Activated CD4-positive, alpha-beta T cell treated with anti-CD3 and anti-CD28 coated beads, Interleukin-2, Interleukin-6, amounts not matched to agents 100 ng/mL and 50 ng/mL, durations not matched to agents 16 hours and 8 hours (primary cell): ENCODE measurements around the gene FAM193B.

Experiments
- DNase-seq: peaks from one replicate; pipeline ENCODE4 v3.0.0-alpha.2; 2020

Gene FAM193B

GRCh38 chr5:177554474-177555111 is at the start of gene FAM193B:
Gene FAM193B (minus strand): TSS chr5:177554563. CDS start chr5:177554458, 105 bp downstream.
- DNase-seq, result peak; percentile 98

GRCh38 chr5:177604116-177604521 is 49.8 kb upstream of the FAM193B start:
- DNase-seq, result no peak

GRCh38 chr5:177603631-177604030 is 49.3 kb upstream of the FAM193B start:
- DNase-seq, result no peak

GRCh38 chr5:177602458-177602830 is 48.1 kb upstream of the FAM193B start:
- DNase-seq, result no peak

DNA sequence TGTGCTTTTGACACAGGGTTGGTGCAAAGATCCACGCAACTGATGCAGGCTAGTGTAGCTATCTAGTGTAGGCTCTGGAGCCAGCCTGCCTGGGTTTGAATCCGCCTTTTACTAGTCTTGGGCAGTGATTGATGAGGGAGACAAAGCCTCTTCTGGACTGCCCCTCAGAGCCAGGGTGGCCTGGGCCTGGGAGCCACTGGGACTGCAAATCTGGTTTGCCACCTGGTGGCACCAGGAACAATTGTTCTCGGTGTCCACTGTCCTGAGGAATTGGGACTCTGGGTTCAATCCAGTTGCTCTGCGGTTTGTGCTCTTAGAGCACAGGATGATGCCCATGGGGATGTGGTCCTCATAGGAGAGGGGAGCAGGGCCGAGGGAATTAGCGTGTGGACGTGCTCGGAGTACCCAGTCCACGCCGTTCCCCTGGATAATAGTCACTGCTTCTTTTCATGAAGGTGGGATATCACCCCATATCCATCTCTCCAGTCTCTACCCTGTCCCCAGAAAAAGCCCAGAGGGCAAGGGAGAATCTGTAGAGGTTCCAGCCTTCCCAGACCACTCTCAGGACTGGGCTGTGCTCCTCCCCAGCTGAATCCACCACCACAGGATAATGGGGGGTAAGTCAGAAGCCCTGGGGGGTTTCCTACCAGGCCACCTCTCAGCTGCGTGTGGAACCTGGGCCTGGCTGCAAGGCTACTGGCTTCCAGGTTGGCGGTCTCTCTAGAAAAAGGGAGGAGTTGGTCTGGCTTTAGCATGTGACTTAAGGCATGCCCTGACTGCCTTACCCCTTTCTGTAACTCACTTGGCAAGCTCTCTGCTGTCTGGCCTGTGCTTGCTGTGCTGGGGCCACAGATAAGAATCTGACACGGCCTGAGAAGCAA is 47.5 kb upstream of the FAM193B start:
- no peak for DNase-seq

DNA sequence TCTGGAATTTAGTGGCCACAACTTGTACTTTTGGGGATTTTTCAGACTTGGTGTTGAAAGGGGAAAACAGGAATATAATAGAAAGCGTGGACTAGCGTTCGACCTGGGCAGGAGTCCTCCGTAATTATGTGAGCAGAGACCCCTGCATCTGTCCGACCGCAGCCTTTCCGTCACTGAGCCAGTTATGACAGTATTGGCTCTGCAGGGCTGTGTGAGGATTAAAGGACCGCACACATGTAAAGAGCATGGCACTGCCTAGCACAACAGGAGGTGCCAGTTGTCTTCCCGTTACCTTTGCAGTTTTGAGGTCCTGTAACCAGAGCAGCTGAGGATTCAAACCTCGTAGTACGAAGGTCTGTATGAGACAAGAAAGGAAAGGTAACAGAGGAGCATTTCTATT is 46.8 kb upstream of the FAM193B start:
- DNase-seq, result no peak

DNA sequence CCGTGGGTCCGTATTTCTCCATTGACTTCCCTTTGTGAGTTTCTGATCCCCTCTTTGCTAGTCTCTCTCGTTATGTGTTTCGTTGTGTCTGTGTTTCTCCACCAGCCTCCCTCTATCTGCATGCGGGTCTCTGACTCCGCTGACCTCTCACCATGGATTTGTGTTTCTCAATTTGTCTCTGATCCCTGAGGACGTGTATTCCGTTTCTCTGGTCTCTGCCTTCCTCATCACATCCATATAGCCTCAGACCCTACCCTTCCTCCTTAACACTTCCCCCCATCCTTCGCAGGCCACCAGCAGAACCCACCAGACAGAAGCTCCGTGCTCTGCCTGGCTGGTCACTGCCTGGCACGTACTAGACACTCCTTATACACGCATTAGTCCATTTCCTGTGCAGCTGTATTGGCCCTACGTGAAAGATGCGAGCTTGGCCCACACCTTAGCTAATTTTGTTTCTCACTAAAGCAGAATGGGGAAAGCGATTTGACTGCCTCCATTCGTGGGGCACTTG is 46.2 kb upstream of the FAM193B start:
- DNase-seq, result no peak

GRCh38 chr5:177599731-177600507 is 45.6 kb upstream of the FAM193B start, which contains the start of gene B4GALT7:
Gene B4GALT7 (plus strand): TSS chr5:177600132. CDS start chr5:177600211, 79 bp downstream.
- DNase-seq, result peak; percentile 92

DNA sequence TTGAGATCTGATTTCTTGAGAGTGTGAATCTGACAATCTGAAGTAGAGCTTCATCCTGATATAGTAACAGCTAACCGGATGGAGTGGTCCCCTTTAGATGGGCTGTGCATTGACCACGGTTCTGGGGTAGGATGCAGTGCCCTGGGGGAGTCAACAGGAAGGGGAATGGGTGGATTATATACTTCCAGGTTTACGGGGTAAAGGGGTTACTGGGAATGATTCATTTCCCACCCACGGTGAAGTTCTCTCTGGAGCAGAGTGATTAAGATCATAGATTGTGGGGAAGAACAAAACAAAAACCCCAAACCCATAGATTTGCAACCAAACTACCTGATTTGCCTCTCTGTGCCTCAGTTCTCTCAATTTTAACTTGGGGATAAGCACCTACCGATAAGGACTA is 44.1 kb upstream of the FAM193B start:
- DNase-seq, result no peak

DNA sequence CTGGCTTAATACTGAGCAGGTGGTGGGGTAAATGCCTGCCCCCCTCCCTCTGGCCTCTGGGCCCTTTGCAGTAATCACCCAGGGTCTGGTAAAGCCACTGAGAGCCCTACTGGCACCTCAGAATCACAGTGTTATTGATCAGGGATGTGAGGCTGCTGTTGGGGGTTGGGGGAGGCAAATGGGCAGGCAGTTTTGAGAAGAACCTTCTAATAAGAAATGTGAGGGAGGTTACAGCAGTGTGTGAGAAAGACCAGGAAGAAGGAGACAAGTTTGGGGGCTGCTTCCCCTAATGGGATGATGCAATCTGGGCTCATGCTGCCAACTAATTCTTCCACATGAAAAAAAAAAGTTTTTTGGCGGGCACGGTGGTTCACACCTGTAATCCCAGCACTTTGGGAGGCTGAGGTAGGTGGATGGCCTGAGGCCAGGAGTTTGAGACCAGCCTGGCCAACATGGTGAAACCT is 42.4 kb upstream of the FAM193B start:
- no peak for DNase-seq

DNA sequence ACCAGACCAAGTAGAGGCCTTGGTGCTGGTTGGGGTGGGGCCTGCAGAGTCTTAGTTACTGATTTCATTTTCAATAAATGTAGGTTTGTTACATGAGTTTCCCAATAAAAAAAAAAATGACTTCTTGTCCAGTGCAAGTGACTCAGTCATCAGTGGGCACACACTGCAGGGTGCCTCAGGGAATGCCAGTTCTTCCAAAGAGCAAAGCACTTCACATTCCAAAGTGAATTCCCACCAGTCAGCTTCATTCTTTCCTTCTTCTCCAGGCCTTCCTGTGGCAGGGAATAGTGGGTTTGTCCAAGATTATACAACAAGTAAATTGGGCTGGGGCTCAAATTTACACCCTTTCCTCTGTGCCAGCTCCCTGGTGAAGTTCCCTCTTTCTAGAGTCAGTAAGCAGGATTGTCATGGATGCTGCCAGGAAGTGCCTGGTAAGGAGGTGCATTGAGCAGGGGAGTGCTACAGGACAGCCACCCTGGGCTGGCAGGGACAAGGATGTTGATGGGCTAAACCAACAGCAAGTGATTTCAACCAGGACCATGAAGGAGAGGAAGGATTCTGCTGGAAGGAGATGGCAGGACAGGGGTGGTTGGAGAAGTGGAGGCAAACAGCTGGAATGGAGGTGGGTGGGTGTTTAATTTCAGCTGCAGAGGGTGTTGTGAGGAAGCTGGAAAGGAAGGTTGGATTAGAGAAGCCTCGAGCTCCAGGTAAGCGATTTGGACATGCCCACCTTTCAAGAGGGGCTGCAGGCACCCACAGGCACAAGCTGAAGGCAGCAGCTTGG is 41.8 kb upstream of the FAM193B start:
- no peak for DNase-seq

DNA sequence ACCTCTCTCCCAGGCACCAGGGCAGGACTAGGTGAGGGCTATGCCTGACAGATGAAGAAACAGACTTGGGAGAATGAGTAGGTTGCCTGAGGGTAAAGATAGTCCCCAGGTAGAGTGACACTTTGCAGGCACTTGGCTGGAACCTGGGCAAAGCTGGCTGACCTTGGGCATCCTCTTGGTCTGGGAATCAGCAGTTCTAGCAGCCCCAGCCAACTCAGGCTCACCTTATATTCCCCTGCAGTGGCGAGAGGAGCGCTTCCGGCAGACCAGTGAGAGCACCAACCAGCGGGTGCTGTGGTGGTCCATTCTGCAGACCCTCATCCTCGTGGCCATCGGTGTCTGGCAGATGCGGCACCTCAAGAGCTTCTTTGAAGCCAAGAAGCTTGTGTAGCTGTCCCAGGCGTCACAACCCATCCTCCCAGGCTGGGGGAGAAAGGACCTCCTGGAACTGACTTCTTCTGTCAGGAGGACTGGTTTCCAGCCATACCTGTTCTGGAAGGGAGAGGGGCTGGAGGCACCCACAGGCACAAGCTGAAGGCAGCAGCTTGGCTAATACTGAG is 40.7 kb upstream of the FAM193B start:
- DNase-seq, result no peak

DNA sequence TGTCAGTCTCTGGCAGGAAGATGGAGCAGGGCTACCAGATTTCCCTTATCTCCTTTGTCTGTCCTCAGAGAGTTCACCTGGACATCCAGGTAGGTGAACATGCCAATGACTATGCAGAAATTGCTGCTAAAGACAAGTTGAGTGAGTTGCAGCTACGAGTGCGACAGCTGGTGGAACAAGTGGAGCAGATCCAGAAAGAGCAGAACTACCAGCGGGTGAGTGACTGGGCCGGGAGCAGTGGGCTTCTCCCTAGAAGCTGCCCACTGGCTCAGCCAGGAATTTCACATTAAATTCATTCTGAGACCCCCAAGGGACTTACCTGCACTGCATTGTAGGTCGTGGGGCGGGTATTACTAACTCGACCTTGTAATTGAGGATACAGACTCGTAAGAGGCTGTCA is 39.7 kb upstream of the FAM193B start:
- DNase-seq, result no peak

GRCh38 chr5:177593511-177593910 is 39.1 kb upstream of the FAM193B start:
- no peak for DNase-seq

GRCh38 chr5:177592905-177593304 is 38.5 kb upstream of the FAM193B start:
- no peak for DNase-seq

GRCh38 chr5:177592010-177592834 is 37.9 kb upstream of the FAM193B start, which contains the start of gene TMED9:
Gene TMED9 (plus strand): TSS chr5:177592203. CDS start chr5:177592215, 12 bp downstream.
- DNase-seq, result peak; percentile 94

- DNase-seq, result no peak
These were observed 37.3 kb upstream of the FAM193B start for GRCh38 chr5:177591690-177592009.

DNA sequence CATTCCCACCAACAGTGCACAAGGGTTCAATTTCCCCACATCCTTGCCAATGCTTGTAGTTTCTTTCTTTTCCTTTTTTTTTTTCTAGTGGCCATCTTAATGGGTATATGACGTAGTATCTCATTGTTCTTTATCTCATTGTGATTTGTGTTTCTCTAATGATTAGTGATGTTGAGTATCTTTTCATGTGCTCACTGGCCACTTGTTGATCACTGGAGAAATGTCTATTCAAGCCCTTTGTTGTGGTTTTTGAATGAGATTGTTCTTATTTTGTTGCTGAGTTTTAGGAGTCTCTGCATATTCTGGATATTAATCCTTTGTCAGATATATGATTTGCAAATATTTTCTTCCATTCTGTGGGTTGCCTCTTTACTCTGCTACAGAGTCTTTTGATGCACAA is 36.0 kb upstream of the FAM193B start:
- no peak for DNase-seq

DNA sequence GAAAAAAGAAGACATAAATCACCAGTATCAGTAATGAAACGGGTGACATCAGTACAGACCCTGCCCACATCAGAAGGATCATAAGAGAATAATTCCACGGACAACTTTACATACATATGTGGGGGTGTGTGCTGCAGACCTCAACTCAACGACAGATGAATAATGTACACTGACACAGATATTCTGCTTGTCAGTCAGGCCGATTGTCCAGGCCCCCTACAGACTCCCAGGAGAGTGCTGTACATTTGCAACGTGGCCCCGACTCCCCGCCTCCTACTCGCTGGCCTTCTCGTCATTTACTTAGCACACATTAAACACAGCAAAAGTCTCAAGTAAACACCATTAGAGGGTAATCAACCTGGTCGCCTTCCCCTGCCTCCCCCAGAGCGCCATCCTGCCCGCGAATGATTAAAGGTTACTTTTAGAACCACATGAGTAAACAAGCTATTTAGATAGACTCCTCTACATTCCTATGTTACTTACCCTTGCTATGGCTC is 34.1 kb upstream of the FAM193B start:
- no peak for DNase-seq

DNA sequence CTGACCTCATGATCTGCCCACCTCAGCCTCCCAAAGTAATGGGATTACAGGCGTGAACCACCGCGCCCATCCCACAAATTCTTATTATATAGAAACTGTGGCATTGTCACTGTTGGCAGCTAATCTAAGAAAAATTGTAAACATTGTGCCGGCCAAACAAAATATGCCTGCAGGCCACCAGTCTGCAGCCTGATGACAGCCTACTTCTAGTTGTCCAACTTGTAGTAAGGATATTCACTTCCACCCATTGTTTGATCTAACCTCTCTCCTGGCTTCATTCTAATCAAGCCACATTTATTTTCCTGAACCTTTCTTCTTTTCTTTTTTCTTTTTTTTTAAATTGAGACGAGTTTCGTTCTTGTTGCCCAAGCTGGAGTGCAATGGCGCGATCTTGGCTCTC is 24.0 kb upstream of the FAM193B start:
- DNase-seq, result no peak

- no peak for DNase-seq
These were observed 21.8 kb upstream of the FAM193B start for GRCh38 chr5:177576169-177576568.
